ENCODE measurements around the gene CPS1.

GRCh38 chr2:210657874-210658273, 101.5 kb downstream of the CPS1 start:
- TF ChIP-seq POLR2A (IDR thresholded peaks at IDR 0.05) (no peak), CTCF (IDR thresholded peaks at IDR 0.05) (no peak)

Data from uterus (tissue), 2 donors.